ENCODE data around the gene CNTNAP2. TPM values are rescaled to one million over a fixed set of nuclear protein-coding genes. Genes with fewer than 3 reads are reported as not detected.

Gene CNTNAP2
- total RNA-seq, 1 donor = 7.6 TPM

DNA sequence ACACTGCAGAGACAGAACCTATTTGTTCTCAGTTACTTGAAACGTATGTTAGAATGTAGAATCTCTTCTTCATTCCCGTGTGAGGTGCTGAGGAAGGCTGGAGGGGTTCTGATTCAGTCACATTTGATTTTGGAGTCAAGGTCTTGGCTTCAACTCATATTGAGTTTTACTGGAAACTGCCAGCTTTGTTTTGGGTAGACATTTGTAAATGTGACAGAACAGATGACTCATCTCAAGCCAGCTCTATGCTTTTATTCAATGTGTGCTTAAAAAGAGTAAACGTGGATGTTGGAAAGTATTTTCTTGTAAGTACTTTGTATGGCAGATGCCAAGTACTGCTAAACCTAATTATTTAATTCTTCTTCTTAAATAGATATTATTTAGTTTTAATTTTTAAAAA, 1693.2 kb downstream of the CNTNAP2 start:
- Histone ChIP-seq H4K20me1 (ENCODE audit: insufficient read depth, low read length) (no peaks in the 10 kb centered on the region), H2AFZ (ENCODE audit: low read length) (no peak overlapping the region), H3K4me2 (ENCODE audit: insufficient read depth, low read length) (no peak overlapping the region), H3K36me3 (ENCODE audit: insufficient read depth, low read length) (no peaks in the 10 kb centered on the region), H3K4me1 (ENCODE audit: insufficient read depth, low read length) (no peaks in the 10 kb centered on the region), H3K27me3 (ENCODE audit: insufficient read depth, low read length) (no peaks in the 10 kb centered on the region), H3K79me2 (ENCODE audit: insufficient read depth, low read length) (no peaks in the 10 kb centered on the region), H3K4me3 (ENCODE audit: insufficient read depth, low read length) (no peak overlapping the region), H3K9me3 (ENCODE audit: low read depth, low read length) (no peaks in the 10 kb centered on the region), H3K27ac (ENCODE audit: low read depth, low read length) (no peak overlapping the region)
- TF ChIP-seq, protein P1, sequence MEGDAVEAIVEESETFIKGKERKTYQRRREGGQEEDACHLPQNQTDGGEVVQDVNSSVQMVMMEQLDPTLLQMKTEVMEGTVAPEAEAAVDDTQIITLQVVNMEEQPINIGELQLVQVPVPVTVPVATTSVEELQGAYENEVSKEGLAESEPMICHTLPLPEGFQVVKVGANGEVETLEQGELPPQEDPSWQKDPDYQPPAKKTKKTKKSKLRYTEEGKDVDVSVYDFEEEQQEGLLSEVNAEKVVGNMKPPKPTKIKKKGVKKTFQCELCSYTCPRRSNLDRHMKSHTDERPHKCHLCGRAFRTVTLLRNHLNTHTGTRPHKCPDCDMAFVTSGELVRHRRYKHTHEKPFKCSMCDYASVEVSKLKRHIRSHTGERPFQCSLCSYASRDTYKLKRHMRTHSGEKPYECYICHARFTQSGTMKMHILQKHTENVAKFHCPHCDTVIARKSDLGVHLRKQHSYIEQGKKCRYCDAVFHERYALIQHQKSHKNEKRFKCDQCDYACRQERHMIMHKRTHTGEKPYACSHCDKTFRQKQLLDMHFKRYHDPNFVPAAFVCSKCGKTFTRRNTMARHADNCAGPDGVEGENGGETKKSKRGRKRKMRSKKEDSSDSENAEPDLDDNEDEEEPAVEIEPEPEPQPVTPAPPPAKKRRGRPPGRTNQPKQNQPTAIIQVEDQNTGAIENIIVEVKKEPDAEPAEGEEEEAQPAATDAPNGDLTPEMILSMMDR (IDR thresholded peaks at IDR 0.05; ENCODE audit: extremely low read depth, low read depth, low read length) = no peak
- DNase-seq (ENCODE audit: insufficient read length, low spot score, missing footprints) = no peak

DNA sequence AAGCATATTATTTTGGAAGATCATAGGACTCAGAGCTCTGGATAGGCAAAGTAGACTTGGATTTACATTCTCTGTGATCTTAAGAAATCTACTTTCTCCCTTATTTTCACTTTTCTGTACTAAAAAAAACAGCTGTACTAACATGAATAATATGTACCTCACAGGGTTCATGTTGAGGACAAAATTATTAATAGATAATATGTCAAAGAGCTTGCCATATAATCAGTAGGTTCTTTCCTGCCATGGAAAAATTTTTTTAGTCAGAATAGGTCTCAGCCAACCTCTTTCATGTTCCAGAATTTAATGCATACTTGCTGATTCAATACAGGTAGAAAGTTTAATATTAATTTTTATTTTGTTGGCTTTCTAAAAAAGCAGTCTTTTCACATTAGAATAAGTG, 1693.7 kb downstream of the CNTNAP2 start:
- H2AFZ ChIP-seq (ENCODE audit: low read length) = no peak overlapping the region

GRCh38 chr7:147811923-147812322, 1695.3 kb downstream of the CNTNAP2 start:
- H3K27me3 ChIP-seq (ENCODE audit: insufficient read depth, low read length) = no peaks in the 10 kb centered on the region
- no peak overlapping the region for H2AFZ ChIP-seq (ENCODE audit: low read length)
- H4K20me1 ChIP-seq (ENCODE audit: insufficient read depth, low read length) = no peaks in the 10 kb centered on the region
- H3K4me1 ChIP-seq (ENCODE audit: insufficient read depth, low read length) = no peaks in the 10 kb centered on the region
- no peaks in the 10 kb centered on the region for H3K79me2 ChIP-seq (ENCODE audit: insufficient read depth, low read length)
- H3K4me2 ChIP-seq (ENCODE audit: insufficient read depth, low read length) = no peak overlapping the region
- TF ChIP-seq, protein P1 (IDR thresholded peaks at IDR 0.05; ENCODE audit: extremely low read depth, low read depth, low read length) = no peak
- H3K36me3 ChIP-seq (ENCODE audit: insufficient read depth, low read length) = no peaks in the 10 kb centered on the region
- no peak overlapping the region for H3K27ac ChIP-seq (ENCODE audit: low read depth, low read length)
- no peak overlapping the region for H3K4me3 ChIP-seq (ENCODE audit: insufficient read depth, low read length)
- DNase-seq (ENCODE audit: insufficient read length, low spot score, missing footprints) = peak; percentile 47
- no peaks in the 10 kb centered on the region for H3K9me3 ChIP-seq (ENCODE audit: low read depth, low read length)

More for the DNA sequence above, 1693.7 kb downstream of the CNTNAP2 start:
- H3K4me2 ChIP-seq (ENCODE audit: insufficient read depth, low read length) = no peak overlapping the region
- no peak overlapping the region for H3K4me3 ChIP-seq (ENCODE audit: insufficient read depth, low read length)
- no peak overlapping the region for H3K27ac ChIP-seq (ENCODE audit: low read depth, low read length)
- no peaks in the 10 kb centered on the region for H3K79me2 ChIP-seq (ENCODE audit: insufficient read depth, low read length)
- H3K36me3 ChIP-seq (ENCODE audit: insufficient read depth, low read length) = no peaks in the 10 kb centered on the region
- no peaks in the 10 kb centered on the region for H4K20me1 ChIP-seq (ENCODE audit: insufficient read depth, low read length)
- no peaks in the 10 kb centered on the region for H3K4me1 ChIP-seq (ENCODE audit: insufficient read depth, low read length)
- DNase-seq (ENCODE audit: insufficient read length, low spot score, missing footprints) = no peak
- no peaks in the 10 kb centered on the region for H3K9me3 ChIP-seq (ENCODE audit: low read depth, low read length)
- no peaks in the 10 kb centered on the region for H3K27me3 ChIP-seq (ENCODE audit: insufficient read depth, low read length)
- TF ChIP-seq, protein P1 (IDR thresholded peaks at IDR 0.05; ENCODE audit: extremely low read depth, low read depth, low read length) = no peak

- no peaks in the 10 kb centered on the region for H3K79me2 ChIP-seq (ENCODE audit: insufficient read depth, low read length)
- H3K36me3 ChIP-seq (ENCODE audit: insufficient read depth, low read length) = no peaks in the 10 kb centered on the region
- H3K4me1 ChIP-seq (ENCODE audit: insufficient read depth, low read length) = no peaks in the 10 kb centered on the region
- no peaks in the 10 kb centered on the region for H3K9me3 ChIP-seq (ENCODE audit: low read depth, low read length)
- H3K27ac ChIP-seq (ENCODE audit: low read depth, low read length) = no peak overlapping the region
- DNase-seq (ENCODE audit: insufficient read length, low spot score, missing footprints) = no peak
- H2AFZ ChIP-seq (ENCODE audit: low read length) = no peak overlapping the region
- H3K4me2 ChIP-seq (ENCODE audit: insufficient read depth, low read length) = no peak overlapping the region
- TF ChIP-seq, protein P1 (IDR thresholded peaks at IDR 0.05; ENCODE audit: extremely low read depth, low read depth, low read length) = no peak
- no peaks in the 10 kb centered on the region for H4K20me1 ChIP-seq (ENCODE audit: insufficient read depth, low read length)
- H3K4me3 ChIP-seq (ENCODE audit: insufficient read depth, low read length) = no peak overlapping the region
- H3K27me3 ChIP-seq (ENCODE audit: insufficient read depth, low read length) = no peaks in the 10 kb centered on the region
Measured at GRCh38 chr7:147813316-147813715, 1696.7 kb downstream of the CNTNAP2 start.
